ES-I3 (cell line): ENCODE data around the gene KRT73.

Source experiments
- H3K36me3 ChIP-seq: 2 replicates; pipeline ENCODE4 v1.6.1; 2013; ENCODE audit warnings: mild to moderate bottlenecking, low read length, control low read depth, moderate library complexity; ENCODE audit not compliant: insufficient read depth
- H3K4me1 ChIP-seq: 2 replicates; pipeline ENCODE4 v1.6.1; 2013; ENCODE audit warnings: mild to moderate bottlenecking, control low read depth, low read length; ENCODE audit not compliant: insufficient read depth
- H3K9ac ChIP-seq: 2 replicates; pipeline ENCODE4 v1.6.1; 2013; ENCODE audit warnings: low read depth, mild to moderate bottlenecking, low read length, moderate library complexity
- H3K9me3 ChIP-seq: 2 replicates; pipeline ENCODE4 v1.6.1; 2013; ENCODE audit warnings: mild to moderate bottlenecking, low read length, moderate library complexity; ENCODE audit not compliant: control insufficient read depth, insufficient read depth

The KRT73 gene

DNA sequence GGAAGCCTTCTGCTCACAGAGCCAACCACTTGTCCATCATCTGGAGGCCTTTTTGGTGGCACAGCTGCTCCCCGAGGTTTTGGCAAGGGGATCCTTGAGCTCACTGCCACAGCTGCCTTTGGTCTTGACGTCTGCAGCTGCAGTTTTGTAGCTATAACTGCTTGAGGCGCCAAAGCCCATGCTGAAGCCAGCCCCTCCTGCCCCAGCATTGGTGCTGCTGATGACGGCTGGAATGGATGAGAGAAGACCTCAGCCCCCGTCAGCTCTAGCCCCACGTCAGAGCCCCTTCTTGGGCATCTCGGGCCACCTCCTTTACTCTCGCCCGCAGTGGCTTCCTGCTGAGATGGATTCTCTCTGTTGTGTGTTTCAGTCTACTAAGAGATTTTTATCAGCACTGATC, 32.4 kb downstream of the KRT73 start:
- no peaks in the 10 kb centered on the region for H3K4me1 ChIP-seq
- H3K9ac ChIP-seq, result no peak overlapping the region
- H3K36me3 ChIP-seq, result no peaks in the 10 kb centered on the region
- H3K9me3 ChIP-seq, result no peaks in the 10 kb centered on the region

DNA sequence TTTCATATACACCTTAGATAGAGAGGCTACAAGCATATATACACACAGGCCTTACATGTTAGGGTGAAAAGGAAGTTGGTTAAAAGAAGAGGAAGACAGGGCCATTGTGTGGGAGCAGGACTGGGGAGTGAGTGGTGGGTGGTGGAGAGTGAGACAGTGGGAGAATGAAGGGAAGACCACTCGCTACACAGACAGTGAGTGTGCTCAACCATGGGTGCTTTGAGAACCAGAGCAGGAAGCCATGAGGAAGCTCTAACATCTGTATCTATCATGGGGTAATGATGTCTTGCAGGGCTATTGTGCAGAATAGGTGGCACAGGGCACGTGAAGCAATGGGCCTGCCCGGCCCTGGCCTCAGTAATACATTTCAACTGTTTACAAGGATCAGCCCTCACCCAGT, 33.3 kb downstream of the KRT73 start:
- H3K4me1 ChIP-seq, result no peaks in the 10 kb centered on the region
- no peaks in the 10 kb centered on the region for H3K9me3 ChIP-seq
- no peak overlapping the region for H3K9ac ChIP-seq
- no peaks in the 10 kb centered on the region for H3K36me3 ChIP-seq

DNA sequence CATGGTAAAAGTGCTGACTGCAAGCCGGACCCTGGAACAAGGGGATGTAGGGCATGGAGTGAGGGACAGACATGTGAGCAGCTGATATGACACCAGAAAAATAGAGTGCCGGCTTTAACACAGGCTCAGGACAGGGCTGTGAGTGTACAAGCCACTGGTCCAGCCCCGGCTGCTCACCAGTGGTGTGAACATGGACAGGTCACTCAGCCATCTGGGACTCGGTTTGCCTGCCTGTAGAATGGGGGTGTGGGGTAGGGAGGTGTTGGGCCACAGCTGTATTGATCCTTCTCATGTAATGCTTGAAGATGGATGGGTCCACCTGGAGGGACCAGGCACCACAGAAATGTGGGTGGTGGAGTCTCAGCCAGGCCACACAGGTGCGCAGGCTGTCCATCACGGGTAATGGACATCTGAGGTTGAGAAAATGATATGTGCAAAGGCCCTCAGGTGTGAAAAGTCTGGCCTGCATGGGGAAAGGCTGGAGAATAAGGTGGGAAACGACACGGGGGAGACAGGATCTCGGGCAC, 34.1 kb downstream of the KRT73 start:
- Histone ChIP-seq H3K4me1 (no peaks in the 10 kb centered on the region), H3K36me3 (no peaks in the 10 kb centered on the region)

DNA sequence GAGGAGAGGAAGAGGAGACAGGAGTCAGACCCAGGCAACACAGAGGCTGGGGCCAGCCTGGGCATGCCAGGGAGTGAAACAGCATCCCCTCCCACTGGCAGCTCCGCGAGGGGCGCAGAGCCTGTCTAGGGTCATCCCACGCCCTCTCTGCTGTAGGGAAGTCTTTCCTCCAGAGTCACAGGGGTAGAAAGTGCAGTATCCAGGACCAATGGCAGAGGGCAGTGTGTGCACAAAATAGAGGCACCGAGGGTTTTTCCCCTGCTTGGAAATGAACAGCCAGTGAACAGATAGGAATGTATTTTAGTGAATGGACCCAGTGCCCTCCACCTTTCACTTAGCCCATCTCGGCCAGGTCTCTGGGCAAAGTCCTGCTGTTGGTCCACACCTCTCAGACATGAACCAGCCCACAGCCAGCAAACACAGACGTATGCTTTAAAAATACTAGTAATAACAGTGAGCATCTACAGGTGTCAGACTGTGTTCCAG, 35.3 kb downstream of the KRT73 start:
- Histone ChIP-seq H3K36me3 (no peaks in the 10 kb centered on the region), H3K9ac (no peak overlapping the region), H3K4me1 (no peaks in the 10 kb centered on the region)

More for the DNA sequence above, 34.1 kb downstream of the KRT73 start:
- H3K9ac ChIP-seq, result no peak overlapping the region
- no peaks in the 10 kb centered on the region for H3K9me3 ChIP-seq

DNA sequence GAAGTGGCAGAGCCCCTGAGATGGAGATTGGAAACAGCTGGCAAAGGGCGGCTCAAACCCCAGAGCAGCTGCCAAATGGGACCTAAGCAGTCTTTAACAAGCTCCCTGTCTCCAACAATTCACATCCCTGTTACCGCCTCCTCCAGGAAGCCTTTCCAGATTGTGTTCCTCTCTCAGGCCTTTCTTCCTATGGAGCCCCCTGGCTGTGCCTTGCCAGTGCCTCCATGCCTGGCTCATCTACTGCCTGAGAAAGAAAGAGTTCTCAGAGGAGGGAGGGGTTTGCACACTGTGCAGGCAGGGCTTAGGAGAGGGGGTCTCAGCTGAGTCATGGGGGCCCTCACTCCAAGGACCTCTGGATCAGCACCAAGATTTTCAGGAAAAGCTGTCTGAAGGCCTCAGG, 35.9 kb downstream of the KRT73 start:
- Histone ChIP-seq H3K9ac (no peak overlapping the region), H3K9me3 (no peaks in the 10 kb centered on the region), H3K36me3 (no peaks in the 10 kb centered on the region), H3K4me1 (no peaks in the 10 kb centered on the region)

More for the DNA sequence above, 35.3 kb downstream of the KRT73 start:
- H3K9me3 ChIP-seq, result no peaks in the 10 kb centered on the region

DNA sequence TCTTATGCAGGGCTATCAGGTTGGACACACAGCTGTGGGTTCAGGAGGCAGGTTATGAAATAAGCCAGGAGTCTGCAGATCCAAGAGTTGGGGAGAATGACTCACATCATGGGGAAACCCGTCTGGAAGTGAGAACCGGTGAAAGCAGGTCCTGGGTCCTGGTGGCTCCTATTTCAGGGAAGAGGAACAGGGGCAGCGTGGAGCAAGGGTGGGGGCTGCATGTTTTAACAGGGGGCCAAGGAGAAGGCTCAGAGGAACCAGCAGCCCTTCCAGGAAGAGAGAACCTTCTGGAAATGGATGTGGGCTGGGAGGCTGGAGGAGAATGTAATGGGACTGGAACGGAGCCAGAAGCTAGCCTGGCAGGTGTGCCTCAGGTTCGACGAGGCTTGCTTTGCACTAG, 36.9 kb downstream of the KRT73 start:
- no peaks in the 10 kb centered on the region for H3K36me3 ChIP-seq
- H3K9ac ChIP-seq, result no peak overlapping the region
- no peaks in the 10 kb centered on the region for H3K9me3 ChIP-seq
- H3K4me1 ChIP-seq, result no peaks in the 10 kb centered on the region

DNA sequence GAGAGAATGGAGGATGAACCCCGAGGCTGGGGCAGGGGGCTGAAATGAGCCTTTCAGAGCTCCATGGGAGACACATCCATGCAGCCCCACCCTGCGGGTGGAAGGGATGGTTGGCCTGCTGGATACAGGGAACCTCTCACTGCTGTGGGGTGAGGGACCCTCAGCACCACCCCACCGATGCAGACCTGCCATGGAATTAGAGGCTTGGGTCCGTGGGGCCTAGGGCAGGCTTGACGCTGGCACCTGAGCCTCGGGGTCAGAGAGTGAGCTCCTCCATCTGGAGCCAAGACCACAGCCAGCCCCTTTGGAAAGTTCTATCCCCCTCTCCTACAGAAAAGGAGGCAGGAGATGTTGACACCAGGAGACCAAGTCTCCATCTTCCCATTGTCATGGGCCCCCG, 37.3 kb downstream of the KRT73 start:
- no peaks in the 10 kb centered on the region for H3K36me3 ChIP-seq
- H3K9ac ChIP-seq, result no peak overlapping the region
- no peaks in the 10 kb centered on the region for H3K9me3 ChIP-seq
- no peaks in the 10 kb centered on the region for H3K4me1 ChIP-seq

DNA sequence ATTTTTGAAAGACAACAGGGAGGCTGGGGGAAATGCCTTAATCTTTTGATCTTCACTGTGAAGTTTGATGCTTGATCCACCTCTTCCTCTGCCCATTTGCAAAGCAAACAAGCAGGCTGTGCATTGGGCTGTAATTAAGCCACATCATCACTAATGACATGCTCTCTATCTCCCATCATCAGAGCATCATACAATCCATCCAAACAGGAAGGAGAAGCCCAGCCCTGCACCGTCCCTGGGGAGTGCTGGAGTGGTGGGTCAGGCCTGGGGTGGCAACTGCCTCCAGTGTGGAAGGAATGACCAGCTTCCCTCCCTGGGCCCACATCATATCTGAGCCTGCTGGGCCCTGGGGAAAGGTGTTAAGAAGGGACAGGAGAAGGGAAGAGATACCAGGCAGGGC, 37.9 kb downstream of the KRT73 start:
- Histone ChIP-seq H3K4me1 (no peaks in the 10 kb centered on the region), H3K9me3 (no peaks in the 10 kb centered on the region), H3K36me3 (no peaks in the 10 kb centered on the region), H3K9ac (no peak overlapping the region)

DNA sequence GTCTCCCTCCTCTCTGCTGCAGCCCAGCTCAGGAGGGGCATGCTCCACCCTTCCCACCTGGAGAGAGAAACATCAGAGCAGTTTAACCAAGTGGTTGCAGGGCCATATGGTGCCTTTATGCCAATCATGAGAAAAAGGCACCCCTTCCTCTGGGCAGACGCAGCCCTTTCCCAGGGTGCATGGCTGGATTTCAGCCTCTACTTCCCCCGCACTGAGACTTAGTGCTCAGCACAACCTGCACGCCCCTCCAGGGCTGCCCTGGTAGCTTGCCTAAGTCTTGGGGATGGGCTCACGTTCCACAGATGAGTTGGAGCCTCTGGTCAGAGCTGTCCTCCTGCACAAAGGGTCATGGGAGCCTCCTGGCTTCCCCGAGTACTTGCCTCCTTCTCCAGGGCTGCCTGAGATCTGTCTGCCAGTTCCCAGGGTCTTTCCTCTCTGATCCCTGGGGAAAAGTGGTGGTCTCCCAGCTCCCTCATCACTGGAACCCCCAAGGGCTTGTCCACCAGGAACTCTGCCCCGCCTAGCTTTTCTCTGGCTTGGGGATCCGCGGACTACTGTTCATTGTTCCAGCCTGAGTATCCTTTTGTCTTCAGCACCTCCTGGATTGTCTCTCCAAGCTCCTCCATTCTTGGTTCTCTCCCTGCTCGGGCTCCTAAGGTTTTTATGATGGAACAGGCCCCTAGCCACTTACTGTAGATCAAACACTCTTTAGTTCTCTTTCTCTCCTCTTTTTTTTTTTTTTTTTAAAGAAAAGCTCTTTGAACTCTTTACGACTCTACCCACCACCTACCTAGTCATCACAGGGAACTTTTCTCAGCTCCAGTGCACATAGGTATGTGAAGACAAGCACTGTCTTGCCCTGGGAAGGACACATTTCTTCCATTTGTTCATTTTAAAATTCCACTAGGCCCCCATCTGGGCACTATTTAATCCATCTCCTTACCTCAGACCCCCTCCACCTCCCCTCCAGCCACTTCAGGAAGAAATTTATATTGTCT, 38.6 kb downstream of the KRT73 start:
- H3K36me3 ChIP-seq, result no peaks in the 10 kb centered on the region
- no peaks in the 10 kb centered on the region for H3K9me3 ChIP-seq
- H3K4me1 ChIP-seq, result no peaks in the 10 kb centered on the region
- no peak overlapping the region for H3K9ac ChIP-seq

DNA sequence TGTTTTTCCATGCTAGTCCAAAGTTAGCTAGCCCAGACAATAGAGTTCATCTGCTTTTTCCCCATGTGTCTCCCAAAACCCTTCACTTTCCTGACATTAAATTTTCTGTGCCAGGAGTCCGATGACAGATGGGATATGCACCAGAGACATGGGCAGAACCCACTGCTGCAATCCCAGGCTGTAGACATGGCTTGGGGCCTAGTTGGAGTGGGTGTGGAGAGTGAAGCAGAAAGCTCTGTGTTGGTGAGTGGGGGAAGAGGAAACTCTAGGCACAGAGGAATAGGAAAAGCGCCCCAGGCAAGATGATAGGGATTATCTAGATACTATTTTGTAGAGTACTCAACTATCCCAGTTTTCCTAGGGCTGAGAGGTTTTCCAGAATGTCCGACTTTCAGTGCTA, 39.9 kb downstream of the KRT73 start:
- no peaks in the 10 kb centered on the region for H3K4me1 ChIP-seq
- no peak overlapping the region for H3K9ac ChIP-seq
- H3K9me3 ChIP-seq, result no peaks in the 10 kb centered on the region
- H3K36me3 ChIP-seq, result no peaks in the 10 kb centered on the region

DNA sequence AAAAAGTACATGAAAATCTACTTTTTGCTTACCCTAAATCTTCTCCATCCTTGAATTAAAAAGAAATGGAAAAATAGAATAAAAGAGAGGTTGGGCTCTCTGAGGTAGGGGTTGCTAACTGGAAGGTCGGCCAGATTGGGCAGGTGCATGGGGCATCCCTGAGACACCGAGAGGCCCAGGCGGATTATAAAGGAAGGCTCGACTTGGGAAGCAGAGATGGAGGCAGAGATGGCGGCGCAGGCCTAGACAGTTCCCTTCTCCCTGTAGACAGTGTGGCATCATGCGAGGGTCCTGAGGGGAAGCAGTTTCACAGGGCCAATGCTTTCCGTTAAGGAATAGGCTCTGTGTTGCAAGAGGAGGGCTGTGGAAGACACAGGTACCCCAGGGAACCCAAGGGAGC, 41.0 kb downstream of the KRT73 start:
- Histone ChIP-seq H3K4me1 (no peaks in the 10 kb centered on the region), H3K36me3 (no peaks in the 10 kb centered on the region), H3K9ac (no peak overlapping the region)

DNA sequence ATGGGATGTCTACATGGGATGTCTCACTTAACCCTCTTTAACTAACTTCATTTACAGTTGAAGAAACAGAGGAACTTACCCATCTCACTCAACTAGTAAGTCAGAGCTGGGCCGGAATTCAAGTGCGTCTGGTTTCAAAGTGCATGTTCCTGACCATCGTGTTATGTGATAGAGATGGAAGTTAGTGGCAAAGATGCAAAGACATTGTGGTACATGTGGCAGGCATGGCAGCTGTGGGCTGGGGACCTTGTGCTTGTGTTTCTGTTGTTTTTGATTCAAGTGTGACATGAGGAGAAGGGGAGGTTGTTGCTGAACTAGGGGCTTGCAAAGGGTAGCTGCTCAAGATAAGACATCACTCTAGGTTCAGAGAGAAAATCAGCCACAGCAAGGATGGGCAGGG, 42.4 kb downstream of the KRT73 start:
- no peak overlapping the region for H3K9ac ChIP-seq
- no peaks in the 10 kb centered on the region for H3K4me1 ChIP-seq
- H3K36me3 ChIP-seq, result no peaks in the 10 kb centered on the region
- no peaks in the 10 kb centered on the region for H3K9me3 ChIP-seq

More for the DNA sequence above, 41.0 kb downstream of the KRT73 start:
- H3K9me3 ChIP-seq, result no peaks in the 10 kb centered on the region

DNA sequence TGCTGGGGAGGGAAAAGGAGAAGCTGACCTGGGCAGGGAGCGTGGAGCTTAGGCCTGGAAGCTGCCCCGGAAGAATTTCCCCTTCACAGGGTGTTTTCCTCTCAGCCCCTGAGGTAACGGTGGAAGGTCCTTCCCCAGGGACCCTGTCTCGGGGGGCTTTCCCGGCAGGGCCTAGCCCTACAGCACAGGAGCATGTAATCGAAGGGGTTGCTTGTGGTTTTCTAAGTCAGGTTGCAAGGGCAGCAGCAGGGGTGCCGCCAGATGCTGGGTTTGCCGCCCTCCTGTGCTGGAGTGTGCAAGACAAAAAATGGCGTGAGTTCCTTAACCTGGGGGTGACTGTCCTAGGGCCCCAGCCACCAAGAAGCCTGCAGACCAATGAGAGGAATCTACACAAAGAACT, 43.1 kb downstream of the KRT73 start:
- Histone ChIP-seq H3K9me3 (no peaks in the 10 kb centered on the region), H3K9ac (no peak overlapping the region), H3K4me1 (no peaks in the 10 kb centered on the region), H3K36me3 (no peaks in the 10 kb centered on the region)

DNA sequence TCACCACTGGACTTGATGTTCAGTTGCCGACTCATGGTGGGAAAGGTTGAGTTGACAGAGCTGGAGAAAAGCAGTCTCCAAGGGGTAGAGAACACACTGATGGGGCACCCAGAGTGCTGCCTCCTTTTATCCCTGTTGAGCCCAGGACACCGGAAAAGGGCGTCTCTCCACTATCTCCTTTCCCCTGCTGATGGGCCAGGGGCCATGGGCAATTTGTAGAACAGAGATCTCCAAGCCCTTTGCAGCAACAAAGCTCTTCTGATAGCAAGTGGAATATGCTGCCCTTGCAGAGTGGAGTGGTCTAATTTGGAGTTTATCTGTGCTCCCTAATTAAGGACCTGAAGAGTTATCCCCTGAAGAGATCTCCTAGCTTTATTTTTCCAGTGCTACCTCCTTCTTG, 44.6 kb downstream of the KRT73 start, which contains the start of gene KRT74:
Gene KRT74 (minus strand): TSS at position 101 of the 400 bp plus-strand sequence. CDS start 66 bp downstream, at position 35.
- Histone ChIP-seq H3K9ac (no peak within 1 kb of the TSS), H3K4me1 (no peaks in the 10 kb centered on the region), H3K9me3 (no peaks in the 10 kb centered on the region), H3K36me3 (no peaks in the 10 kb centered on the region)

DNA sequence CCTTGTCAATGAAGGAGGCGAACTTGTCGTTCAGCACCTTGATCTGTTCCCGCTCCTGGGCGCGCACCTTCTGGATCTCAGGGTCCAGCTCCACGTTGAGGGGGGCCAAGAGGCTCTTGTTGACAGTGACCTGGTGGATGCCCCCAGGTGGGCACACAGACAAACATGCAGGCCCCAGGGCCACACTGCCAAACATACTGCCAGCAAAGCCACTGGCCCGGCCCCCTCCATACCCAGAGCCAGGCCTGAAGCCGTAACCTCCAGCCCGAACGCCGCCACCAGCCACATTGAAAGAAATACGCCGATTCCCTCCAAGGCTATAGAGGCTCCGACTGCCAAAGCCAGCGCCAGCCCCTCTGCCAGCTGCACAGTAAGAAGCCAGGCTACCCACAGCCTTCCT, 45.1 kb downstream of the KRT73 start:
- Histone ChIP-seq H3K36me3 (no peaks in the 10 kb centered on the region), H3K4me1 (no peaks in the 10 kb centered on the region), H3K9ac (no peak overlapping the region), H3K9me3 (no peaks in the 10 kb centered on the region)
